MCF 10A (cell line): Measurements from ENCODE around the gene SEPTIN3. TPM values are rescaled to one million over a fixed set of nuclear protein-coding genes. Genes with fewer than 3 reads are reported as not detected.

Experiments used
- Bru-seq: library from RNA; stranded (reverse); fragments of 400-500 nt; gene quantifications from one replicate; lab custom pipeline; 2021; lab: Mats Ljungman, UMichigan
- BruChase-seq, 2 experiments: library from RNA; stranded (reverse); fragments of 400-500 nt; gene quantifications; one replicate each; lab custom pipeline; 2021; lab: Mats Ljungman, UMichigan
- BruUV-seq: library from RNA; stranded (reverse); fragments of 400-500 nt; replicated peaks from 2 replicates; lab custom pipeline; 2021; lab: Mats Ljungman, UMichigan
- CTCF ChIA-PET: fragments of 300-600 bp; sonication (Branson Sonifier 250); formaldehyde crosslinking; extraction: SDS; loops from one replicate; lab custom pipeline; 2021; ENCODE audit warnings: antibody characterized with exemption, inconsistent platforms; lab: Yijun Ruan, JAX
- POLR2A ChIA-PET: fragments of 300-600, 350-650 bp; sonication (Branson Sonifier 250); formaldehyde crosslinking; extraction: SDS; loops from one replicate; lab custom pipeline; 2020; ENCODE audit warnings: antibody characterized with exemption, inconsistent platforms; lab: Yijun Ruan, JAX
- DNase-seq: peaks from one replicate; pipeline ENCODE4 v3.0.0-alpha.2; 2018; ENCODE audit not compliant: unreplicated experiment
- H3K27ac Mint-ChIP-seq: one replicate; pipeline ENCODE4 v1.8.0; 2022; ENCODE audit warnings: mild to moderate bottlenecking, low read depth, mixed read lengths; ENCODE audit not compliant: unreplicated experiment
- H3K27me3 Mint-ChIP-seq: one replicate; pipeline ENCODE4 v1.8.0; 2022; ENCODE audit warnings: mixed read lengths; ENCODE audit not compliant: insufficient read depth, unreplicated experiment
- H3K36me3 Mint-ChIP-seq: one replicate; pipeline ENCODE4 v1.8.0; 2022; ENCODE audit warnings: mild to moderate bottlenecking, moderate library complexity, mixed read lengths; ENCODE audit not compliant: insufficient read depth, unreplicated experiment
- H3K4me1 Mint-ChIP-seq: one replicate; pipeline ENCODE4 v1.8.0; 2022; ENCODE audit warnings: mixed read lengths; ENCODE audit not compliant: insufficient read depth, unreplicated experiment
- H3K4me3 Mint-ChIP-seq: one replicate; pipeline ENCODE4 v1.8.0; 2022; ENCODE audit warnings: mild to moderate bottlenecking, moderate library complexity, mixed read lengths; ENCODE audit not compliant: unreplicated experiment
- H3K9me3 Mint-ChIP-seq: one replicate; pipeline ENCODE4 v1.8.0; 2022; ENCODE audit warnings: mixed read lengths; ENCODE audit not compliant: unreplicated experiment
- intact Hi-C: fragments of 100-400 bp; cut with micrococcal nuclease; formaldehyde crosslinking; loops from 2 replicates; pipeline ENCODE4 v1.14.1; 2022
- long read RNA-seq: library from polyadenylated mRNA; stranded (forward); transcript quantifications from one replicate; pipeline ENCODE4 v2.0.0, GENCODE V29; 2022
- total RNA-seq: library from RNA; stranded (reverse); gene quantifications from 2 replicates; pipeline ENCODE4 v1.2.3, GENCODE V29; 2022
- TF ChIP-seq, protein P1 (sequence below): fragments of 200-600 bp; IDR thresholded peaks from one replicate; pipeline ENCODE4 v1.8.0; 2022; ENCODE audit warnings: antibody characterized with exemption, mild to moderate bottlenecking; ENCODE audit not compliant: unreplicated experiment

Gene SEPTIN3, protein sequence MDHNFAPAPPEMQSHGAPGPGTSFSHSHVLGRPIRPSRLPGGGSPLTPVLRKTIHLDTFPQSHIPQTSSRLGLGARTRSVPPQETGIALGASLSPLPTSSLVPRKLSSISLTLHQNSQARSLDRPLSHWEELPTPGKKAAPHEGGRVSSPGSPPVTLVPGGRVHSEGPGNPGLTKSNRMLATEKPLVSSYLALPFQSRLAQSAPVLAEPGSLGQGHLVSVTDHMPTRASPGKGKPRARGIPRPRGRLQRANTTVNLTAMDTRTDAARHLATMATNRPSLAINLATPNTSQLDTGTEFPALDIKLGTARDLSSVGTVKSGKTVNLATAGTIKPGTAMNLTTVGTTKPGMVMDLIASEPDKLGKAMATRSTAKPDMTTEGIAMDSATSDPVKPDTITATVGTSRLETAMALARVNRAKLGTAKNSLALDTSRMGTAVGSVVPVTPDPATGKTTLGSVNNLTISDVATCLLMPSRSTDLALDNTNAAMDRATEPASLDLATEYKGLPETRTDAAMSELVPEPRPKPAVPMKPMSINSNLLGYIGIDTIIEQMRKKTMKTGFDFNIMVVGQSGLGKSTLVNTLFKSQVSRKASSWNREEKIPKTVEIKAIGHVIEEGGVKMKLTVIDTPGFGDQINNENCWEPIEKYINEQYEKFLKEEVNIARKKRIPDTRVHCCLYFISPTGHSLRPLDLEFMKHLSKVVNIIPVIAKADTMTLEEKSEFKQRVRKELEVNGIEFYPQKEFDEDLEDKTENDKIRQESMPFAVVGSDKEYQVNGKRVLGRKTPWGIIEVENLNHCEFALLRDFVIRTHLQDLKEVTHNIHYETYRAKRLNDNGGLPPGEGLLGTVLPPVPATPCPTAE
- total RNA-seq (0.21 and 0.29 TPM in 2 replicates), Bru-seq, nascent RNA (percentile 7 among the genes with signal in this experiment), BruChase-seq, experiment 1, labeled RNA remaining after a 6-hour chase (percentile 20 among the genes with signal in this experiment), BruChase-seq, experiment 2, labeled RNA remaining after a 2-hour chase (percentile 15 among the genes with signal in this experiment)
- long read RNA-seq = 0 reads

DNA sequence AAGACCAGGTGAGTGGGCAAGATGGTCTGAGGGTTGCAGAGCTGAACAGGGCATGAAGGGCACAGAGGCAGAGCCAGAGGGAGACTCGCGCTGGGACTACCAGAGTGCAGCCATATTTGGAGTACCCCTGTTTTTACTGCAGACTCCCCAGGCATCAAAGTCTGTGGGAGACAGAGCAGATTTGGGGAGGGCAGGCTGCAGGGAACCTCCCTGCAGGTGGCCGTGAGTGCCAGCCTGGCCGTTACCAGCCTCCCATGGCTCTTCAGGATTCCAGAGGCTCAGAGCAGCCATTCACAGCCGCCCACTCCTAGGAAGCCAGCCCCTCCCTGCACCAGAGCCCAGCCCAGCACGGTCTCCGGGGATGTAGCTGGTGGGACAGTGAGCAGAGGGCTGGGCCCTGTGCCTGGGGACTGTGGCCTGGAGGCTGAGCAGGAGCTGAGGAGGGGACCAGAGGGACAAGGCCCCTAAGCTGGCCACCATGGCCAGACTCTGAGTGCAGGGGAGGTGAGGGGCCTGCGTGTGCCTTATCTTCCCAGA, at the start of gene SEPTIN3:
SEPTIN3 (plus strand) TSS at position 334 of the 537 bp plus-strand sequence. CDS start 2,050 bp downstream, outside the sequence.
- Mint-ChIP-seq H3K27ac (no peak within 1 kb of the TSS), H3K4me3 (no peak within 1 kb of the TSS), H3K36me3 (no peaks in the 10 kb centered on the region), H3K27me3 (peaks cover 11% of the 10 kb centered on the region), H3K4me1 (peaks cover 6% of the 10 kb centered on the region), H3K9me3 (no peaks in the 10 kb centered on the region)
- POLR2A ChIA-PET = interaction anchor here (0.6 kb wide), 1 partner anchor 143 kb away, joined by 4 read pairs; no protein-coding TSS in a partner anchor
- CTCF ChIA-PET = no interaction called here
- TF ChIP-seq, protein P1, sequence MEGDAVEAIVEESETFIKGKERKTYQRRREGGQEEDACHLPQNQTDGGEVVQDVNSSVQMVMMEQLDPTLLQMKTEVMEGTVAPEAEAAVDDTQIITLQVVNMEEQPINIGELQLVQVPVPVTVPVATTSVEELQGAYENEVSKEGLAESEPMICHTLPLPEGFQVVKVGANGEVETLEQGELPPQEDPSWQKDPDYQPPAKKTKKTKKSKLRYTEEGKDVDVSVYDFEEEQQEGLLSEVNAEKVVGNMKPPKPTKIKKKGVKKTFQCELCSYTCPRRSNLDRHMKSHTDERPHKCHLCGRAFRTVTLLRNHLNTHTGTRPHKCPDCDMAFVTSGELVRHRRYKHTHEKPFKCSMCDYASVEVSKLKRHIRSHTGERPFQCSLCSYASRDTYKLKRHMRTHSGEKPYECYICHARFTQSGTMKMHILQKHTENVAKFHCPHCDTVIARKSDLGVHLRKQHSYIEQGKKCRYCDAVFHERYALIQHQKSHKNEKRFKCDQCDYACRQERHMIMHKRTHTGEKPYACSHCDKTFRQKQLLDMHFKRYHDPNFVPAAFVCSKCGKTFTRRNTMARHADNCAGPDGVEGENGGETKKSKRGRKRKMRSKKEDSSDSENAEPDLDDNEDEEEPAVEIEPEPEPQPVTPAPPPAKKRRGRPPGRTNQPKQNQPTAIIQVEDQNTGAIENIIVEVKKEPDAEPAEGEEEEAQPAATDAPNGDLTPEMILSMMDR = no peak
- BruUV-seq = no TSS peak
- intact Hi-C loops = loop anchor here (5.0 to 10.0 kb wide), 2 partner anchors 468 to 506 kb away; no protein-coding TSS in a partner anchor
- no peak for DNase-seq

DNA sequence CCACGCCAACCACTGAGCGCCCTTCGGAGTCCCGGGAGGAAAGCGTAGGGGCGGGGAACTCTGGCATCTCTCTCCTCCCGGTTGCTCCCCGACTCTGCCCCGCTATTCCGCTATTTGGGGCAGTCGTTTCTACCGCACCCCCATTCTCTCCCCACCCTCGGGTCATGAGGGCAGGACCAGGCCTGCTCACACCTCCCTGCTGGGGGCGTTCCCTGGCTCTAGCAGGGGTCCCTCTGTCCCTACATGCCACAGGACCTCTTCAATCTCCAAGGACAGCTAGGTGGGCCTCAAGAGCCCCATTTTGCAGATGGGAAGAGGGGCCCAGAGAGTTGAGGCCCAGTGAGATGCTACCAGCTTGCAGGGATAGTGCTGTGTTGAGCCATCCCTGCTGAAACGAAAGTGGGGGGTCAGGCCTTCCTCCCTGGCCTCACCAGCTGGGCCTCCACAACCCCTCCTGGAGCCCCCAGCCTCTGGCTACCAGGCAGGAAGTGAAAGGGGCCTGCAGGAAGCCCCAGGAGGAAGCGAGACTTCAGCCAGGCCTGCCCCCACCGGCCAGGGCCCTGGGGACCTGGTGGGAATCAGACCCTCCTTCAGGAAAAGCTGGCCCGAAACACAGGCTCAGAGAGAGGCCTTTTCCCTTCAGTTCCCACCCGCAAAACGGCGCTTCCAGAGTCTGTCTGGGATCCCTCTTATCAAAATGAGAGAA, 48.8 kb upstream of the SEPTIN3 start:
- POLR2A ChIA-PET = no interaction called here
- Mint-ChIP-seq H3K9me3 (no peaks in the 10 kb centered on the region), H3K27ac (no peak overlapping the region), H3K4me3 (no peak overlapping the region), H3K27me3 (peaks cover 17% of the 10 kb centered on the region), H3K4me1 (no peaks in the 10 kb centered on the region), H3K36me3 (no peaks in the 10 kb centered on the region)
- CTCF ChIA-PET = no interaction called here
- no TSS peak for BruUV-seq
- TF ChIP-seq, protein P1 = no peak
- intact Hi-C loops = no loop called here
- DNase-seq = no peak

DNA sequence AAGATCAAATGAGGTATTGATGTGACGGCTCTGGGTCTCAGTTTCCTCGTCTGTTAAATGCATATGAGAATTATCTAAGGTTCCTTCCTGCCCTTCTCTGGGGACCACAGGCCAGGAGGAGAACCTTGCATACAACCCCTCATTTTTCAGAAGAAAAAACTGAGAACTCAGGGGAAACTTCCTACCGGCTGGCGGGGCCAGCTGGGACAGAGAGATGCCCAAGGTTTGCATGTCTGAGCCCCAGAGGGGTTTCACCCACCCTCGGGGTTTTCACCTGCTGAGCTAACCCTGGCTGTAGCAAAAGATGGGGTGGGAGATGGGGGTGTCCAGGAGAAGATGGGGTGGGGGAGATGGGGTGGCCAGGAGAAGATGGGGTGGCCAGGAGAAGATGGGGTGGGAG, 46.9 kb upstream of the SEPTIN3 start:
- intact Hi-C loops = no loop called here
- Mint-ChIP-seq H3K27ac (no peak overlapping the region), H3K9me3 (no peaks in the 10 kb centered on the region), H3K4me3 (no peak overlapping the region), H3K4me1 (no peaks in the 10 kb centered on the region), H3K36me3 (no peaks in the 10 kb centered on the region), H3K27me3 (peaks cover 1% of the 10 kb centered on the region)
- no peak for DNase-seq
- TF ChIP-seq, protein P1 = no peak
- ChIA-PET POLR2A (no interaction called here), CTCF (interaction anchor here (0.6 to 1.1 kb wide), 3 partner anchors 18 to 39 kb away, joined by 3 to 4 read pairs (median 3); partner anchors contain the start of gene CENPM)
- no TSS peak for BruUV-seq
